ENCODE results near the gene ATN1.

GRCh38 chr12:6883683-6884082, 44.1 kb upstream of the ATN1 start:
- no peak for TF ChIP-seq POLR2AphosphoS5 (IDR thresholded peaks at IDR 0.05)
- TF ChIP-seq CTCF (IDR thresholded peaks at IDR 0.05) = no peak
